Type B pancreatic cell (in vitro differentiated cells): ENCODE measurements around the gene GFRA1. TPM values are rescaled to one million over a fixed set of nuclear protein-coding genes. Genes with fewer than 3 reads are reported as not detected.

ENCODE experiments used
- DNase-seq: peaks from one replicate; pipeline ENCODE4 v3.0.0; 2021; ENCODE audit warnings: mixed read lengths; ENCODE audit not compliant: unreplicated experiment; ENCODE audit errors: extremely low spot score
- H3K27ac Mint-ChIP-seq: 2 replicates; pipeline ENCODE4 v1.8.0; 2021; ENCODE audit warnings: mild to moderate bottlenecking, mixed read lengths
- H3K27me3 Mint-ChIP-seq: 2 replicates; pipeline ENCODE4 v1.8.0; 2021; ENCODE audit warnings: mixed read lengths
- H3K36me3 Mint-ChIP-seq: 2 replicates; pipeline ENCODE4 v1.8.0; 2021; ENCODE audit warnings: mixed read lengths
- H3K4me1 Mint-ChIP-seq: one replicate; pipeline ENCODE4 v1.8.0; 2021; ENCODE audit warnings: mixed read lengths; ENCODE audit not compliant: unreplicated experiment
- H3K4me3 Mint-ChIP-seq: 2 replicates; pipeline ENCODE4 v1.8.0; 2021; ENCODE audit warnings: mild to moderate bottlenecking, mixed read lengths
- H3K9me3 Mint-ChIP-seq: 2 replicates; pipeline ENCODE4 v1.8.0; 2021; ENCODE audit warnings: mixed read lengths
- total RNA-seq: library from RNA; stranded (reverse); gene quantifications from 2 replicates; pipeline ENCODE4 v1.2.1, GENCODE V29; 2021; ENCODE audit warnings: low replicate concordance
- TF ChIP-seq, protein P1 (sequence below): fragments of 200-600 bp; sonication (generic); conservative IDR thresholded peaks from 2 replicates; pipeline ENCODE4 v1.5.0; 2021; ENCODE audit warnings: antibody characterized with exemption, mild to moderate bottlenecking

The GFRA1 gene
- total RNA-seq, 1 donor from 2014 or later = 45.6 TPM

DNA sequence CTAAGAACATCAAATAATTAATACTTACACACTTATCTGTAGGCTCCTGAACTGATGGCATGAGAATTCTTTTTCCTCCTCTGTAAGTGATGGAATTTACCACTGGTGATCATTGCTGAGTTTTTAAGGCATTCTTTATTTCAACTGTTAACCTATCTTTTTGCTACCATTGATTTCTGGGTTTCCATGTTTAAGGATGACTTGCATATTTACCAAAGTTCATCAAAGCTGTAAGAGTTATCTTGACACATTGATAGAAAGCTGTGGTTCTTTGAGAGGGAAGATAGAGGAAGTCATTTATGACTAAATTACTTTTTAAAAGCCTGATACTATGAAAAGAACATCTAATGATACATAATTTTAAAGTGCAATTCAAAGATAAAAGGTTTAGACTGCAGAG, 19.5 kb upstream of the GFRA1 start:
- Mint-ChIP-seq H3K27ac (no peak overlapping the region), H3K9me3 (no peaks in the 10 kb centered on the region), H3K27me3 (peaks cover 23% of the 10 kb centered on the region), H3K4me3 (no peak overlapping the region), H3K4me1 (no peaks in the 10 kb centered on the region), H3K36me3 (no peaks in the 10 kb centered on the region)
- TF ChIP-seq, protein P1, sequence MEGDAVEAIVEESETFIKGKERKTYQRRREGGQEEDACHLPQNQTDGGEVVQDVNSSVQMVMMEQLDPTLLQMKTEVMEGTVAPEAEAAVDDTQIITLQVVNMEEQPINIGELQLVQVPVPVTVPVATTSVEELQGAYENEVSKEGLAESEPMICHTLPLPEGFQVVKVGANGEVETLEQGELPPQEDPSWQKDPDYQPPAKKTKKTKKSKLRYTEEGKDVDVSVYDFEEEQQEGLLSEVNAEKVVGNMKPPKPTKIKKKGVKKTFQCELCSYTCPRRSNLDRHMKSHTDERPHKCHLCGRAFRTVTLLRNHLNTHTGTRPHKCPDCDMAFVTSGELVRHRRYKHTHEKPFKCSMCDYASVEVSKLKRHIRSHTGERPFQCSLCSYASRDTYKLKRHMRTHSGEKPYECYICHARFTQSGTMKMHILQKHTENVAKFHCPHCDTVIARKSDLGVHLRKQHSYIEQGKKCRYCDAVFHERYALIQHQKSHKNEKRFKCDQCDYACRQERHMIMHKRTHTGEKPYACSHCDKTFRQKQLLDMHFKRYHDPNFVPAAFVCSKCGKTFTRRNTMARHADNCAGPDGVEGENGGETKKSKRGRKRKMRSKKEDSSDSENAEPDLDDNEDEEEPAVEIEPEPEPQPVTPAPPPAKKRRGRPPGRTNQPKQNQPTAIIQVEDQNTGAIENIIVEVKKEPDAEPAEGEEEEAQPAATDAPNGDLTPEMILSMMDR = no peak
- DNase-seq = no peak

DNA sequence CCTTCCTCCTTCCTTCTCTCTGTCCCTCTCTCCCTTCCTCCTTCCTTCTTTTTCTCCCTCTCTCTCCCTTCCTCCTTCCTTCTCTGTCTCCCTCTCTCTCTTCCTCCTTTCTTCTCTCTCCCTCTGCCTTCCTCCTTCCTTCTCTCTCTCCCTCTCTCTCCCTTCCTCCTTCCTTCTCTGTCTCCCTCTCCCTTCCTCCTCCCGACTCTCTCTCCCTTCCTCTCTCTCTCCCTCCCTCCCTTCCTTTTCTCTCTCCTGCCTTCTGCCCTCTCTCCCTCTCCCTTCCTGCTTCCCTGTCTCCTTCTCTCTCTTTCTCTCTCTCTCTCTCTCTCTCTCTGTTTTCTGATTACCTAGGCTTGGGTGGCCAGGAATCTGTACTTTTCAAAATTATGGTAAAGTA, 16.6 kb upstream of the GFRA1 start:
- H3K36me3 Mint-ChIP-seq = no peaks in the 10 kb centered on the region
- TF ChIP-seq, protein P1 = no peak
- no peak overlapping the region for H3K4me3 Mint-ChIP-seq
- no peak overlapping the region for H3K27ac Mint-ChIP-seq
- peaks cover 4% of the 10 kb centered on the region for H3K4me1 Mint-ChIP-seq
- DNase-seq = no peak
- H3K27me3 Mint-ChIP-seq = peaks cover 25% of the 10 kb centered on the region
- H3K9me3 Mint-ChIP-seq = no peaks in the 10 kb centered on the region

DNA sequence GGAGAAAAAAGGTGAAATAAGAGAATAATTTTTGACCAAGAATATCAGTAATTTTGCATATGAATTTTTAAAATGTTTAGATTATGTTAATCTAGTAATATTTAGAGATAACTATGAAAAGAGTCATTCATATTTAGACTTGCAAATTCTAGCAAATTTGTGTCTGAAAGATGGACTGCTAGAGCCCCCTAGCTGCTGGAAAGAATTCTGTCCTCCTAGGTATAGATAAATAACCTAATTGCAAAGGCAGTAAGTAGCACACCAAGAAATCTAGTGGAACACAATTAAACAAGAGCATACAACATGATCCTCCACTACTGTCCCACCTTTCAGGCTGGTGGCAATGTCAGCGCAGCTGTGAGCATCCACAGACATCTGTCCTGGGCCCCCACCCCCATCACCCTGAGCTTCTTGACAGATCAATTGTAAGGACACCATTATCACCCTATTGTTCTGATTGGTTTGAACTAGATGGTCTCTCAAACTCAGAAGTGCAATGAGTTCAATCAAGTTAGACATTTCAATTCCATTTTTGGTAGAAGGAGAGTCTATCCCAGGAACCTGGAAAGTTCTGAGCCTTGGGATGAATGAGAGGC, 15.0 kb upstream of the GFRA1 start:
- peaks cover 28% of the 10 kb centered on the region for H3K27me3 Mint-ChIP-seq
- no peaks in the 10 kb centered on the region for H3K9me3 Mint-ChIP-seq
- H3K4me1 Mint-ChIP-seq = peaks cover 4% of the 10 kb centered on the region
- no peak overlapping the region for H3K27ac Mint-ChIP-seq
- H3K36me3 Mint-ChIP-seq = no peaks in the 10 kb centered on the region
- H3K4me3 Mint-ChIP-seq = no peak overlapping the region
- TF ChIP-seq, protein P1 = peak; percentile 93
- no peak for DNase-seq

DNA sequence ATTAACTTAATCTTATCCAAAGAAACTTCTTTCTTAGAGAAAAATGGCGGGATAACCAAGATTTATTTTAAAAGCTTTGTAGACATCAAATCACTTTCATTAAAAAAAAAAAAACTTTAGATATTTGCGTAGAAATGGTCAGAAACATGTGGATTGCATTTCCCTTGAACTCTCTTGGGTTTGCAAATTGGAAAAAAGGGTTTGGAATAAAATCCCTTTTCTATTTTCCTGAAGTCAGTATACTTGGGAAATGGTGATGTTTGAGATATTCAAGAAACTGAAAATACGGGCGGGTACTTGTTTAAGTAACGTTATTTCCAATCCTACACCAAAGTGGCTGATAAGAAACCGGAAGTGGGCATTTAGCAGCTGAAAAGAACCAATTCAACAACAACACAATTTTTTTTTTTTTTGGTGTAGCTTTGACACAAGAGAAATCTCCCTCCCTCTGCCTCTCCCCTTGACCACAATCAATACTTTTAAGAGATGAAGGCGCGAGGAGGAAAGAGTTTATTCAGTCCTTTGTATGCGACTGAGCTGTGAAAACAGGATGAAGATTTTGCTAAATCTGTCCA, 13.7 kb upstream of the GFRA1 start:
- H3K27ac Mint-ChIP-seq = no peak overlapping the region
- H3K4me1 Mint-ChIP-seq = peaks cover 4% of the 10 kb centered on the region
- H3K4me3 Mint-ChIP-seq = no peak overlapping the region
- TF ChIP-seq, protein P1 = no peak
- H3K36me3 Mint-ChIP-seq = no peaks in the 10 kb centered on the region
- H3K9me3 Mint-ChIP-seq = no peaks in the 10 kb centered on the region
- DNase-seq = no peak
- peaks cover 25% of the 10 kb centered on the region for H3K27me3 Mint-ChIP-seq

DNA sequence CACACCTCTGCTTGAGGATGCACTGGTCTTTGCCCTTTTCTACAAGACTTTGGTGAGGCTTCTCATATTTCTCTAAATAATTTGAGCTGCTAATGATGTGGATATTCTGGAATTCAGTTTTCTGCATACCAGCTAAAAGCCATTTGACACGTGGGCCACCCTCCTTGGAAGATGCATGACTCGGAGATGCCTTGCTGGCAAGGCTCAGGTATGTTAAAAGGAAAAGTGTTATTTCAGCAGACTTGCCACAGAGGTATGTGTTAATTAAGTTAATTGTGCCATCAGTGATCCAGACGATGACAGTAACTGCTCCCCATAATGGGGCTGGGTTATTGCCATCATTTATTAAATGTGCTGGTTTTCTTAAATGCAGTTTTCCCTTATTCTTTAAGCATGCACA, 8.8 kb upstream of the GFRA1 start:
- DNase-seq = no peak
- no peak overlapping the region for H3K4me3 Mint-ChIP-seq
- peaks cover 16% of the 10 kb centered on the region for H3K27me3 Mint-ChIP-seq
- H3K9me3 Mint-ChIP-seq = no peaks in the 10 kb centered on the region
- no peak overlapping the region for H3K27ac Mint-ChIP-seq
- peaks cover 9% of the 10 kb centered on the region for H3K4me1 Mint-ChIP-seq
- TF ChIP-seq, protein P1 = no peak
- no peaks in the 10 kb centered on the region for H3K36me3 Mint-ChIP-seq
